Liver (tissue), 2 donors: ENCODE measurements around the gene RETSAT.

Experiments used
- CTCF ChIP-seq: fragments of 150-350 bp; IDR thresholded peaks from 2 replicates; pipeline ENCODE4 v1.5.1; 2017; ENCODE audit warnings: improper control_type of control experiment, low read depth, low read length; ENCODE audit not compliant: missing input control
- REST ChIP-seq: IDR thresholded peaks from 2 replicates; pipeline ENCODE4 v1.6.1; 2016; ENCODE audit warnings: antibody characterized with exemption, mild to moderate bottlenecking
- donor health status: healthy.

- TF ChIP-seq CTCF (no peak), REST (no peak)
These were observed 22.8 kb upstream of the RETSAT start for GRCh38 chr2:85377083-85377482.
